Measurements from ENCODE around the gene EVA1C.

The EVA1C gene

DNA sequence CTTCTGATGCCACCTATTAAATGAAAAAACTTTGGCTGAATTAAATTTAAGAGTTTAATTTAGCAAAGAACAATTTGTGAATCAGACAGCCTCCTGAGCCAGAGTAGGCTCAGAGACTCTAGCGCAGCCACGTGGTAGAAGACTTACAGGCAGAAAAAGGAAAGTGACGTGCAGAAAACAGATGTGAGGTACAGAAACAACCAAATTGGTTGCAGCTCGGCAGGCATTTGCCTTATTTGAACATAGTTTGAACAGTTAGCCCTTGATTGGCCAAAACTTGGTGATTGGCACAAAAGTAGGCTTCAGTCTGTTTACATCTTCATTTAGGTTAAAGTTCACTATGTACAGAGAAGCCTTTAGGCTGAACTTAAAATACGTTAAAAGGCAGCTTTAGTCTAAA, 149.9 kb downstream of the EVA1C start:
- no peak for DNase-seq (ENCODE audit: low spot score)

DNA sequence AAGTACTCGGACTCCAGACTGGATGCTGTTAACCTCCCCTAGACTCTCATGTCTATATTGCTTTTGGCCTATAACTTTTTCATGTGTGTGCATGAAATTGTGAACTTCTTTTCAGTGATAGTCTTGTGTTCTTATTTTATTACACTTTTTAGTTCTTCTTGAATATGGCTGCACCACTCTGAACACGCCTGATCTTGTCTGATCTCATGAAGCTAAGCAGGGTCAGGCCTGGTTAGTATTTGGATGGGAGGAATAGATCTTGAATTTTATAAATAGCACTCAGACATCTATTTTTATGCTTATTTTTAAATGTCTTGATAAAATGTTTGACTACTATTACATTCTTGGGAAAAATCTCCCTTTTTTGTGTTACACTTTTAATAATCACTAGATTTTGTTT, 150.4 kb downstream of the EVA1C start:
- no peak for DNase-seq (ENCODE audit: low spot score)

Measured in AG08396 (cell line).